Measurements from ENCODE around the gene NAV3. TPM values are rescaled to one million over a fixed set of nuclear protein-coding genes. Genes with fewer than 3 reads are reported as not detected.

The NAV3 gene
- total RNA-seq, 2 donors from 2014 or later = 0.72 to 1.9 TPM

GRCh38 chr12:77821699-77822203 is 8.9 kb upstream of the NAV3 start:
- H3K9me3 ChIP-seq = no peaks in the 10 kb centered on the region
- H3K27ac ChIP-seq = no peak overlapping the region
- no peaks in the 10 kb centered on the region for H3K36me3 ChIP-seq
- no peak overlapping the region for H3K4me3 ChIP-seq
- TF ChIP-seq CTCF (IDR thresholded peaks at IDR 0.05) = no peak
- no peak for DNase-seq
- intact Hi-C loops (cut with DNase I) = no loop called here
- no peaks in the 10 kb centered on the region for H3K27me3 ChIP-seq
- no peak overlapping the region for H3K9ac ChIP-seq (ENCODE audit: low read depth in 2 of 2, low read length in 2 of 2)
- no peaks in the 10 kb centered on the region for H3K4me1 ChIP-seq

- intact Hi-C loops (cut with DNase I) = no loop called here
- Histone ChIP-seq H3K27ac (no peak overlapping the region), H3K9ac (ENCODE audit: low read depth in 2 of 2, low read length in 2 of 2) (no peak overlapping the region), H3K4me3 (no peak overlapping the region), H3K27me3 (no peaks in the 10 kb centered on the region), H3K9me3 (no peaks in the 10 kb centered on the region), H3K4me1 (no peaks in the 10 kb centered on the region), H3K36me3 (no peaks in the 10 kb centered on the region)
- no peak for TF ChIP-seq CTCF (IDR thresholded peaks at IDR 0.05)
- no peak for DNase-seq
These were observed 2.6 kb downstream of the NAV3 start for GRCh38 chr12:77833329-77833728.

GRCh38 chr12:77834618-77835017 is 3.9 kb downstream of the NAV3 start:
- no peak overlapping the region for H3K27ac ChIP-seq
- no peaks in the 10 kb centered on the region for H3K9me3 ChIP-seq
- H3K27me3 ChIP-seq = no peaks in the 10 kb centered on the region
- no peak for TF ChIP-seq CTCF (IDR thresholded peaks at IDR 0.05)
- intact Hi-C loops (cut with DNase I) = no loop called here
- H3K36me3 ChIP-seq = no peaks in the 10 kb centered on the region
- H3K4me3 ChIP-seq = no peak overlapping the region
- H3K9ac ChIP-seq (ENCODE audit: low read depth in 2 of 2, low read length in 2 of 2) = no peak overlapping the region
- H3K4me1 ChIP-seq = no peaks in the 10 kb centered on the region
- no peak for DNase-seq

GRCh38 chr12:77835969-77836368 is 5.3 kb downstream of the NAV3 start:
- H3K4me3 ChIP-seq = no peak overlapping the region
- no peaks in the 10 kb centered on the region for H3K36me3 ChIP-seq
- no peaks in the 10 kb centered on the region for H3K4me1 ChIP-seq
- no peak overlapping the region for H3K27ac ChIP-seq
- intact Hi-C loops (cut with DNase I) = no loop called here
- no peak for DNase-seq
- H3K9ac ChIP-seq (ENCODE audit: low read depth in 2 of 2, low read length in 2 of 2) = no peak overlapping the region
- H3K9me3 ChIP-seq = no peaks in the 10 kb centered on the region
- TF ChIP-seq CTCF (IDR thresholded peaks at IDR 0.05) = no peak
- no peaks in the 10 kb centered on the region for H3K27me3 ChIP-seq

- intact Hi-C loops (cut with DNase I) = no loop called here
- no peak overlapping the region for H3K4me3 ChIP-seq
- H3K9ac ChIP-seq (ENCODE audit: low read depth in 2 of 2, low read length in 2 of 2) = no peak overlapping the region
- H3K27ac ChIP-seq = no peak overlapping the region
- H3K4me1 ChIP-seq = no peaks in the 10 kb centered on the region
- no peaks in the 10 kb centered on the region for H3K36me3 ChIP-seq
- no peak for TF ChIP-seq CTCF (IDR thresholded peaks at IDR 0.05)
- no peak for DNase-seq
- H3K9me3 ChIP-seq = no peaks in the 10 kb centered on the region
- H3K27me3 ChIP-seq = no peaks in the 10 kb centered on the region
These were observed 7.2 kb downstream of the NAV3 start for GRCh38 chr12:77837876-77838291.

All from colonic mucosa (tissue), 4 donors.